ENCODE measurements around the gene SLC25A21. TPM values are rescaled to one million over a fixed set of nuclear protein-coding genes. Genes with fewer than 3 reads are reported as not detected.

Gene SLC25A21
- total and polyA plus RNA-seq, 9 donors: 0.57 to 1.6 (median 1.1) TPM; not detected in 1

DNA sequence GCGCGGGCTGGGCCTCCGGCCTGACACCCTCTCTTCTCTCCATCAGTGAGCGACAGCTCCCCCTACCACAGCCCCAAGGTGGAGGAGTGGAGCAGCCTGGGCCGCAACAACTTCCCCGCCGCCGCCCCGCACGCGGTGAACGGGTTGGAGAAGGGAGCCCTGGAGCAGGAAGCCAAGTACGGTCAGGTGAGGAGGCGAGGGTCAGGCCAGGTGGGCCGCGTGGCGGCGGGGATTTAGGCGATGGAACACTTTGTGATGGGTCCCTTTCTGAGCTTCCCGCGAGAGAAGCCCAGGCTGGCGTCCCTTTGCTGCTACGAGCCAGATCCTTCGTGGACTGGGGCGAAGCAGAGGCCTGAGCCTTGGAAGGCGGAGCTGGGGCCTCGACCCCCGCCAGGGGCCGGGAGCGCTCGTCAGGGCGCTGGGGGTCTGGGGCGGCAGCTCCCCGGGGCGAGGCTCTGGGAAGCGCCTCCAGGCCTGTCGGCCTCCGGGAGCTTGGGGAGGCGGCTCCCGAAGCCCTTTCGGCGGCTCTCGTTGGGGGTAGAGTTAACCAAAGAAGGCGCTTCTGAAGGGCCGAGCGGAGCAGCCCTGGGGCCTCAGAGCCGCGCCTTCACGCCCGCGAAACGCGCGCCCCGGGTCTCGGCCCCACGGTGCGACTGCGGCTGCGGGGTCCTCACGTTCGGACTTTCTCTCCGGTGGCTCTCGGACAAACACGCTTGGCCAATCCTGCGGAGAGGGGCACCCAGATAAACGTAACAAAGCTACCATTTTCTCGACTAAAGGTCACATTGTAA is 505.8 kb downstream of the SLC25A21 start:
- TF ChIP-seq EP300 (IDR thresholded peaks at IDR 0.05) (no peak), POLR2A (IDR thresholded peaks at IDR 0.05) (no peak)
- TF ChIP-seq, protein P1, sequence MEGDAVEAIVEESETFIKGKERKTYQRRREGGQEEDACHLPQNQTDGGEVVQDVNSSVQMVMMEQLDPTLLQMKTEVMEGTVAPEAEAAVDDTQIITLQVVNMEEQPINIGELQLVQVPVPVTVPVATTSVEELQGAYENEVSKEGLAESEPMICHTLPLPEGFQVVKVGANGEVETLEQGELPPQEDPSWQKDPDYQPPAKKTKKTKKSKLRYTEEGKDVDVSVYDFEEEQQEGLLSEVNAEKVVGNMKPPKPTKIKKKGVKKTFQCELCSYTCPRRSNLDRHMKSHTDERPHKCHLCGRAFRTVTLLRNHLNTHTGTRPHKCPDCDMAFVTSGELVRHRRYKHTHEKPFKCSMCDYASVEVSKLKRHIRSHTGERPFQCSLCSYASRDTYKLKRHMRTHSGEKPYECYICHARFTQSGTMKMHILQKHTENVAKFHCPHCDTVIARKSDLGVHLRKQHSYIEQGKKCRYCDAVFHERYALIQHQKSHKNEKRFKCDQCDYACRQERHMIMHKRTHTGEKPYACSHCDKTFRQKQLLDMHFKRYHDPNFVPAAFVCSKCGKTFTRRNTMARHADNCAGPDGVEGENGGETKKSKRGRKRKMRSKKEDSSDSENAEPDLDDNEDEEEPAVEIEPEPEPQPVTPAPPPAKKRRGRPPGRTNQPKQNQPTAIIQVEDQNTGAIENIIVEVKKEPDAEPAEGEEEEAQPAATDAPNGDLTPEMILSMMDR (IDR thresholded peaks at IDR 0.05): no peak
- no peaks in the 10 kb centered on the region for H3K36me3 ChIP-seq
- no peak overlapping the region for H3K27ac ChIP-seq
- 4 to 7% (median 5%) methylated on average over 47 to 68 of the region's 68 CpGs for WGBS, 3 donors
- peaks cover 12% of the 10 kb centered on the region for H3K4me1 ChIP-seq (ENCODE audit: insufficient read depth)
- DNase-seq: no peak
- no peaks in the 10 kb centered on the region for H3K9me3 ChIP-seq
- H3K4me3 ChIP-seq: no peak overlapping the region
- H3K27me3 ChIP-seq: peaks cover 3% of the 10 kb centered on the region
- intact Hi-C loops (cut with DNase I): no loop called here

DNA sequence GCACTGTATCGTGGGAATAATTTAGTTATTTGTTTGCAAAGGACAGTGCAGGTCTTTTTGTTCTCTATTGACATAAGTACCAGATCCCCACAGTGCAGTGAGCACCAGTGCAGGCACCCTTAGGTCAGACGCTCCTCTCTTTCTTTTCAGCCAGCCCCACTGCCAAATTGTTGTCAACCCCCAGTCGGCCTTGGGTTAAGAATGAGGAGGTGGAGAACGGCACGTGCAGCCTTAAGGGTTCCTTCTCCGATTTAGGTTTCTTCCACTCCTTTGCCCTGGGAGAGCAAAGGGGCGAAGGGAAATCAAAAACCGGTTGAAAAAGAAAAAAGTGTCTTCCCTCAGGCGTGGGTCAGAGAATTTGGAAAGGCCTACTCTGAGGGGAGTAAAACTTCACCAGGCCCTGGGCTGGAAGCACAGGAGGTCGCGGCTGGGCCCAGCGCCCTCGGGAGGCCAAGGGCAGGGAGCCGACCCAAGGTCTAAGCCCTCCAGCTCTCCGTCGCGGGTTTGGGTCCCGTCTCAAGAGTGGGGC is 506.5 kb downstream of the SLC25A21 start:
- no peak for DNase-seq
- Histone ChIP-seq H3K27ac (no peak overlapping the region), H3K27me3 (peaks cover 3% of the 10 kb centered on the region), H3K36me3 (no peaks in the 10 kb centered on the region), H3K9me3 (no peaks in the 10 kb centered on the region), H3K4me3 (no peak overlapping the region), H3K4me1 (ENCODE audit: insufficient read depth) (peaks cover 13% of the 10 kb centered on the region)
- no peak for TF ChIP-seq EP300 (IDR thresholded peaks at IDR 0.05)
- TF ChIP-seq POLR2A (IDR thresholded peaks at IDR 0.05): no peak
- TF ChIP-seq, protein P1 (IDR thresholded peaks at IDR 0.05): no peak
- WGBS, 3 donors: 21 to 33% (median 24%) methylated on average over 18 of the region's 18 CpGs
- intact Hi-C loops (cut with DNase I): no loop called here

DNA sequence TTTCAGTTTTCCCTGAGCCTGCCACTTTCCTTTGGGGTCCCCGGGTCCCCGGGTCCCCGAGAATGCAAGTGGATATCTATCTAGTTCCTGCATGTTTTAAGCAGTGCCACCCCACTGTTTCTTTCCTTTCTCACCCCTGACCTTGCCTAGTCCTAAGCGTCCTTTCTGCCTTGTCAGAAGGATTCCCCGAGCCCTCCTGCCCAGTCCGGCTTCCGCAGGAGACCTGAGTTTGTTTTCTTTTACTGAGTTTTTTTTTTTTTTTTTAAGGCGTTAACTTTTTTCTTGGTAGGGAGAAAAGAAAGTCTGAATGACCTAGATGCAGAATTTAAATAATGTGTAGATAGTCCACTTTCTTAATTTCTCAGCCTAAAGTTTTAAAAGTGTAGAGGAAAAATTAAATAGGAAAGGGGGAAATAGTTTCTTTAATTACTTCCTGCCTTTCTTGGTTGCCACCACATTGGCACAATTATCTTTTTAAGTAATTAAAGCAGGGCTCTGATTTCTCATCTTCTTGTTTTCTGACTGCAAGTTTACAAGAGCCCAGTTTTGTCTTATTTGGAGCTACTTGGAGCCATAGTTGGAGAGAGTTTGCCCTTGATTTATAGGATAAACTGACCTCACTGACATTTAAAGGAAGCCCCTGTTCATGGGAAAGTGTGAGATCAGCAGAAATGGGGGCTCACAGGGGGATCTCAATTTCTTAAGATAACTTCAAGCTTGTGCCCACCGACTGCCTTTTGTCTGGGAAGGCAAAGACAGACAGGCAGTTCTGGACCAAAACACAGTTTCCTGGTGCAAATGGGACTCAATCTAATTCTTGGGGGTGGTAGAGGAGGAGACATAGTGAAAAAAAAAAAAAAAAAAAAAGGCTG is 507.8 kb downstream of the SLC25A21 start:
- peaks cover 3% of the 10 kb centered on the region for H3K27me3 ChIP-seq
- 11 to 13% (median 13%) methylated on average over 9 of the region's 9 CpGs for WGBS, 3 donors

More for the DNA sequence above, 507.8 kb downstream of the SLC25A21 start:
- Histone ChIP-seq H3K4me1 (ENCODE audit: insufficient read depth) (peaks cover 13% of the 10 kb centered on the region), H3K36me3 (no peaks in the 10 kb centered on the region), H3K9me3 (no peaks in the 10 kb centered on the region), H3K27ac (no peak overlapping the region), H3K4me3 (no peak overlapping the region)
- TF ChIP-seq EP300 (IDR thresholded peaks at IDR 0.05) (no peak), POLR2A (IDR thresholded peaks at IDR 0.05) (no peak)
- TF ChIP-seq, protein P1 (IDR thresholded peaks at IDR 0.05): no peak
- intact Hi-C loops (cut with DNase I): no loop called here
- no peak for DNase-seq

Data from ovary (tissue), 9 donors.